ENCODE measurements around the gene RAB20. TPM values are rescaled to one million over a fixed set of nuclear protein-coding genes. Genes with fewer than 3 reads are reported as not detected.

The RAB20 gene
- total RNA-seq, 1 experiment from 2014 or later, result 10.6 TPM

DNA sequence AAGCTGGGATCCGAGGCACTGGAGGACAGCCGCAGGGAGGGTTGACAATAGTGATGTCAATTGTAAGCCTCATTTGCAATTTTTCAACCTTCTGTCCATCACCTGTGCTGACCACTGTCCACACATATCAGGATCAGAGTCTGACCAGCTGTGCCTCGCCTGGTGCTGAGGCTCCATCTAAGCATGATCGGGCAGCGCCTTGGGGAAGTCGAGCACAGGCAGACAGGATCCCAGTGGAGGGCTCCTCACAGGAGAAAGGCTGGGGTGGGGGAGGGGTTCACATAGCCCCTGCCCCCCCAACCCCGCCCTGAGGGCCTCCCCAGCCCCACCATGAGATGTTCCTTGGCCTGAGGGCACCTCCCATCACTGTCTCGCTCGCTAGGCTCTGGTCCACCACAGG, 60.3 kb downstream of the RAB20 start:
- no TSS peak for BruUV-seq (replicated peaks)
- H3K4me3 ChIP-seq (replicated peaks in 1 of 2; ENCODE audit: low read depth in 1 of 2, low read length in 2 of 2), result no peak overlapping the region
- no peaks in the 10 kb centered on the region for H3K36me3 ChIP-seq (ENCODE audit: control insufficient read depth in 1 of 2, insufficient read depth in 2 of 2, low read length in 2 of 2)
- intact Hi-C loops (cut with micrococcal nuclease), result no loop called here
- POLR2A ChIA-PET, result no interaction called here
- RAD21 ChIA-PET (ENCODE audit: low non-redundant PET in 1 of 2, low total read pairs in 2 of 2, uncharacterized antibody in 2 of 2, unreplicated experiment in 2 of 2), result no interaction called here
- no peaks in the 10 kb centered on the region for H3K79me2 ChIP-seq (ENCODE audit: insufficient read depth, low read length)
- H3K4me2 ChIP-seq (ENCODE audit: low read length), result no peak overlapping the region
- H2AFZ ChIP-seq (ENCODE audit: low read depth, low read length, poor library complexity, severe bottlenecking), result no peak overlapping the region
- no peaks in the 10 kb centered on the region for H3K27me3 ChIP-seq (ENCODE audit: insufficient read depth, low read length)
- H3K9me2 ChIP-seq (ENCODE audit: insufficient read depth), result no peaks in the 10 kb centered on the region
- DNase-seq (ENCODE audit: low read depth, low spot score) (no peak), ATAC-seq (no peak)
- CTCF ChIA-PET, result no interaction called here
- TF ChIP-seq CEBPB (IDR thresholded peaks at IDR 0.05; ENCODE audit: low read depth) (no peak), CBX3 (IDR thresholded peaks at IDR 0.05; ENCODE audit: low read depth) (no peak), ELF1 (IDR thresholded peaks at IDR 0.05; ENCODE audit: borderline replicate concordance, low read depth) (no peak)
- no peaks in the 10 kb centered on the region for H4K20me1 ChIP-seq (ENCODE audit: insufficient read depth)
- no peaks in the 10 kb centered on the region for H3K9me3 ChIP-seq (ENCODE audit: control insufficient read depth in 1 of 2, insufficient read depth in 1 of 2, low read depth in 1 of 2, low read length in 2 of 2)
- no peak overlapping the region for H3K27ac ChIP-seq (ENCODE audit: low read depth, low read length)
- peaks cover 0 to 11% of the 10 kb centered on the region in 2 experiments; a peak in 2 of 4 replicates for H3K4me1 ChIP-seq (ENCODE audit: control insufficient read depth in 1 of 2, insufficient read depth in 2 of 2, low read length in 2 of 2)
- no peak overlapping the region for H3K9ac ChIP-seq (ENCODE audit: low read length)

- H3K9ac ChIP-seq (ENCODE audit: low read length), result no peak overlapping the region
- H3K4me2 ChIP-seq (ENCODE audit: low read length), result no peak overlapping the region
- DNase-seq (ENCODE audit: low read depth, low spot score) (no peak), ATAC-seq (no peak)
- H3K4me1 ChIP-seq (ENCODE audit: control insufficient read depth in 1 of 2, insufficient read depth in 2 of 2, low read length in 2 of 2), result peaks cover 0 to 11% of the 10 kb centered on the region in 2 experiments; a peak in 2 of 4 replicates
- H3K9me3 ChIP-seq (ENCODE audit: control insufficient read depth in 1 of 2, insufficient read depth in 1 of 2, low read depth in 1 of 2, low read length in 2 of 2), result no peaks in the 10 kb centered on the region
- no peaks in the 10 kb centered on the region for H3K79me2 ChIP-seq (ENCODE audit: insufficient read depth, low read length)
- no peak overlapping the region for H2AFZ ChIP-seq (ENCODE audit: low read depth, low read length, poor library complexity, severe bottlenecking)
- H3K4me3 ChIP-seq (replicated peaks in 1 of 2; ENCODE audit: low read depth in 1 of 2, low read length in 2 of 2), result no peak overlapping the region
- CTCF ChIA-PET, result interaction anchor here (1.4 kb wide), 1 partner anchor 45 kb away, joined by 4 read pairs; no protein-coding TSS in a partner anchor
- intact Hi-C loops (cut with micrococcal nuclease), result no loop called here
- H3K9me2 ChIP-seq (ENCODE audit: insufficient read depth), result no peaks in the 10 kb centered on the region
- POLR2A ChIA-PET, result no interaction called here
- TF ChIP-seq POLR2AphosphoS5 (IDR thresholded peaks at IDR 0.05; ENCODE audit: low read depth, low read length) (no peak), CEBPB (IDR thresholded peaks at IDR 0.05; ENCODE audit: low read depth) (no peak), FOSL1 (IDR thresholded peaks at IDR 0.05; ENCODE audit: low read depth) (no peak), EZH2 (IDR thresholded peaks at IDR 0.05) (no peak), TCF7L2 (IDR thresholded peaks at IDR 0.05; ENCODE audit: borderline replicate concordance, extremely low read depth, insufficient read depth, insufficient read length) (no peak), ELF1 (IDR thresholded peaks at IDR 0.05; ENCODE audit: borderline replicate concordance, low read depth) (no peak)
- TF ChIP-seq, protein P1, sequence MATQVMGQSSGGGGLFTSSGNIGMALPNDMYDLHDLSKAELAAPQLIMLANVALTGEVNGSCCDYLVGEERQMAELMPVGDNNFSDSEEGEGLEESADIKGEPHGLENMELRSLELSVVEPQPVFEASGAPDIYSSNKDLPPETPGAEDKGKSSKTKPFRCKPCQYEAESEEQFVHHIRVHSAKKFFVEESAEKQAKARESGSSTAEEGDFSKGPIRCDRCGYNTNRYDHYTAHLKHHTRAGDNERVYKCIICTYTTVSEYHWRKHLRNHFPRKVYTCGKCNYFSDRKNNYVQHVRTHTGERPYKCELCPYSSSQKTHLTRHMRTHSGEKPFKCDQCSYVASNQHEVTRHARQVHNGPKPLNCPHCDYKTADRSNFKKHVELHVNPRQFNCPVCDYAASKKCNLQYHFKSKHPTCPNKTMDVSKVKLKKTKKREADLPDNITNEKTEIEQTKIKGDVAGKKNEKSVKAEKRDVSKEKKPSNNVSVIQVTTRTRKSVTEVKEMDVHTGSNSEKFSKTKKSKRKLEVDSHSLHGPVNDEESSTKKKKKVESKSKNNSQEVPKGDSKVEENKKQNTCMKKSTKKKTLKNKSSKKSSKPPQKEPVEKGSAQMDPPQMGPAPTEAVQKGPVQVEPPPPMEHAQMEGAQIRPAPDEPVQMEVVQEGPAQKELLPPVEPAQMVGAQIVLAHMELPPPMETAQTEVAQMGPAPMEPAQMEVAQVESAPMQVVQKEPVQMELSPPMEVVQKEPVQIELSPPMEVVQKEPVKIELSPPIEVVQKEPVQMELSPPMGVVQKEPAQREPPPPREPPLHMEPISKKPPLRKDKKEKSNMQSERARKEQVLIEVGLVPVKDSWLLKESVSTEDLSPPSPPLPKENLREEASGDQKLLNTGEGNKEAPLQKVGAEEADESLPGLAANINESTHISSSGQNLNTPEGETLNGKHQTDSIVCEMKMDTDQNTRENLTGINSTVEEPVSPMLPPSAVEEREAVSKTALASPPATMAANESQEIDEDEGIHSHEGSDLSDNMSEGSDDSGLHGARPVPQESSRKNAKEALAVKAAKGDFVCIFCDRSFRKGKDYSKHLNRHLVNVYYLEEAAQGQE (IDR thresholded peaks at IDR 0.05; ENCODE audit: low read depth), result no peak
- BruUV-seq (replicated peaks), result no TSS peak
- H4K20me1 ChIP-seq (ENCODE audit: insufficient read depth), result no peaks in the 10 kb centered on the region
- RAD21 ChIA-PET (ENCODE audit: low non-redundant PET in 1 of 2, low total read pairs in 2 of 2, uncharacterized antibody in 2 of 2, unreplicated experiment in 2 of 2), result no interaction called here
- H3K36me3 ChIP-seq (ENCODE audit: control insufficient read depth in 1 of 2, insufficient read depth in 2 of 2, low read length in 2 of 2), result no peaks in the 10 kb centered on the region
- H3K27ac ChIP-seq (ENCODE audit: low read depth, low read length), result no peak overlapping the region
- H3K27me3 ChIP-seq (ENCODE audit: insufficient read depth, low read length), result no peaks in the 10 kb centered on the region
Observed at GRCh38 chr13:110500341-110500740, 61.2 kb downstream of the RAB20 start.

All from HCT116 (cell line).